Activated naive CD8-positive, alpha-beta T cell treated with anti-CD3 and anti-CD28 coated beads, Interleukin-2, amount 50 U/mL, for 16 hours (primary cell): ENCODE measurements around the gene CLASP1.

Source experiments
- DNase-seq: peaks from one replicate; pipeline ENCODE4 v3.0.0-alpha.2; 2020; ENCODE audit warnings: low read depth, low spot score

The CLASP1 gene

DNA sequence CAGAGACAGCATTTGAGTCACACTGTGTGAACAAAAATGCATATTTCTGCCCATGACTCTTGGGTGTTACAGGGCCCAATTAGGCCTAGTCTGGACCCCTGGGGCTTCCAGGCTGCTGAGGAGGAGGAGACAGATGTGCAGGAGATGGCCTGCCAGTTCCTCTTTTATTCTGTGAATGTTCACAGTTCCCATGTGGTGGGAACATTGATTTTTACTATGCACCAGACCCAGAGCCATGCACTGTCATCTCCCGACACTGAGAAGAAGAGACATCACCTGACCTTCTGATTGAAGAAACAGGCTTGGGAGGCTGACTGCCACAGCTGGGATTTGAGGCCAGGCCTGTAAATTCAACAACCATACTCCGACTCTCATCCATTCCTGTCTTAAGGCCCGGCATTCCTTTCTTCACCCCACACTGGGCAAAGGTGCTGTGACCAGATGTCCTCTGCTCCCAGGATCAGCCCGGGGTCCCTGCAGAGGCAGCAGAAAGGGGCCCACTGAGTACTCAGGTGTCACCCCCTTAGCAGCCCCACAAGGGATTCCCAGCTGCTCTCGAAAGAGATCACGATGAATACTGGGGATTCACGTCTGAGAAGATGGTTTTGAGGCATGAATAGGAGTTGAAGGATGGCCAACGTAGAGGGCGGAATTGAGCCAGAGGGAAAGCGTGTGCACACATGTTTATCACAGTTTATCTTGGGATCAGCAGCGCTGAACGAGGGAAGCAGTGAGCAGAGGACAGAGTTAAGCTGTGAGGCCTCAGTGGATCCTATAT lies 360.6 kb downstream of the CLASP1 start:
- DNase-seq: no peak

DNA sequence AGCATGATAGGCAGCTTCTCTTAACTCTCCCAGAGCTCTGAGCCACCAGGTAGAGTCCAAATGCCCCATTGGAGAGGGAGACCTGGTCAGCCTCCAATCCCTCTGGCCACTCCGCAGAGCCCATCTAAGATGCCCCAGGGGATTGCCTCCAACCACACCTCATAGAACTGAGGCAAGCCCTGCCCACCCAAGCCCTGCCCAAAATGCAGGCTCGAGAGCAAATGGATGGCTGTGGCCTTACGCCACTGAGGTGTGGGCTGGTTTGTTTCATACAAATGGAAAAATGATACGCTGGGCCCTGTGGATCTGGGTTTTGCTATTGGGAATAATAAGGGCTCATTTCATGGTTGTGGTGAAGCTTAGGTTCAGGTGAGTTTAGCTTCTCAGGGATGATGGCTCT lies 361.3 kb downstream of the CLASP1 start:
- no peak for DNase-seq
